Measurements from ENCODE around the gene ANXA1.
A peak's percentile ranks its signal among the peaks of the same experiment; 100 is the strongest.

The ANXA1 gene

DNA sequence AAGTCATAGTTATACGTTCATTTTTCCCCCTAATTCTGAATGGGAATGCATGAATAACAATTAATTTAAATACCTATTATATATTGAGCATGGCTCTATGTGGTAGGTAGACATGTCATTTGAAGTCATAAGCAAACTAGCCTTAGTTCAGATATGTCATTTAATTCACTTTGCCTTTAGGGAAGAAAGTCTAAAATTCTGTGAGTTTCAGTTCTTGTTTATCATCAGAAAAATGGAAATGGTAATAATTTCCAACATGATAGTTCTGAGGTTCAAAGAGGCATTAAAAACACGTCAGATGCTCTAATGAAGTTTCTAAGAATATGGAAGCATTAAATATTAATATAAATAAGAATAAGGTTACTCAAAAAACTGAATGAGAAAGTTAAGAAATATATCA lies 13.1 kb upstream of the ANXA1 start:
- DNase-seq (ENCODE audit: low read depth): no peak

DNA sequence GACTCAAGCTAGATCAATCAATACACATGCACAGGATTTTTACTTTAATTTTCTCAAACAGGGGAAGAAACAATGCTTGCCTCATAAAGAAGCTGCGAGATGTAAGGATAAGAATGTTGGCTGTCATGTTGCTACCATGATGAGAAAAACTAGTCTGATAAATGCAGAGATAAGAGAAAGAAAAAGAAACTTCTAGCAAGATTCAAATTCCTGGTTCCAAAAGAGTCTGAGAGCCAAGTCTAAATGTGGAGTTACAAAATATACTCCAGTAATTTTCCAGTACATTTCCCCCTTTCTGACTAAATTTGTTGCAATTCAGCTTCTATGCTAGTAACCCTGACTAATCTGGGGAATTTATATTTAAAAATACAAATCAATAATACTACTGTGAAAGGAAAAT lies 10.4 kb upstream of the ANXA1 start:
- peak; percentile 54 for DNase-seq (ENCODE audit: low read depth)

DNA sequence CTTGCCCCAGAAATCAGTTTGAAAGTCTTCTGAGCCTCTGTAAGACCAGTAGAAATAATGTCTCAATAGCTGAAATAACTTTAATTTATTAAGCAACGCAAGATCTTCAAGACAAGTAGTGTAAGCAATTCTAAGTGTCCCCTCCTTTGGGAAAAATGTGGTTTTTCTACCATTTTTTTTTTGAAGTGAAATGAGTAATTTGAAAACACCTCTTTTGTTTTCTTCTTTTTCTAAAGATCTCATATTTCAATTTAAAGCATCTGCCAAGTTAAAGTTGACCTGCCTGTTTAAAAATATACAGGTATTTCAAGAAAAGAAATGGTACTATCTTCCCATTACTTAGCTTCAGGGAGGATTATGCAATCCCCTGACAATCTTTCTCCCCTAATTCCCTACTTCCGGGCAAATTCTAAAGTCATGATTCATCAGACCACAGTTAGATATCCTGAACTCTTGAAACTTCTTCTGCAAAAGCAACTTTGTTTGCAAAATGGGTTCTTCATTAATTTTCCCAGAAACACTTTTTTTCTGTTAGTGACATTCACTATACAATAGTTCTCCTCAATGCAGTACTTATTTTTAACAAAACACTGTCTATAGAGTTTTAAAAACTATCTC lies 7.8 kb upstream of the ANXA1 start:
- peak; percentile 91 for DNase-seq (ENCODE audit: low read depth)

DNA sequence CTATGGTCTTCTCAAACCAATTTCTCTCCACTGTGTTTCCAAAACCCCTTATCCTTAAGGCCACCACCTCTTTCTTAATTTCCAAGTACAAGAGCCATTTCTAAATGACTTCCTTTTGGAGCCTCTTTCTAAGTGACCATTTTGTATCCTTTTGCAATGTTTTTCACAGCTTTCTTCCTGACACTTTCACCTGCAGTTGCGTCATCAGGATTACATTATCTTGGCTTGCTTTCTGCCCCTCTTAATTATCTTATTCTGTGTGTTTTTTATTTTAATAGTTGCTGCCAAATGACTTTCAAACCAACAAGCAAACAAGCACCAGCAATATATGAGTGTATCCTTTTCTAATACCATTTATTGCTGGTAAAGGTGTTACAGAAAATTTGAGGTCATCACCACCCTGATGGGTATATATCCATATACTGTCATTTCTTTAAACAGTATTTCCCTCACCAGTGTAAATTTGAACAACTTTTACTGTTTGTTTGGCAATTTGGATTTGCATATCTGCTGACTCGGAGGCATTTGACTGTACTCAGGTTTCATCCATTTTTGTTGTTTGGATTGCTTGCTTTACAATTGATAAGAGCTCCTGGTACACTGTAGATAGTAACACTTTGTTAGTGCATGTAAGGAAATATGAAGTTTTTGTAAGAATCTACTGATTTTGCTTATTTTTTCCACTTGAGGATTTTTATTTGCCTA lies 5.4 kb upstream of the ANXA1 start:
- no peak for DNase-seq (ENCODE audit: low read depth)

DNA sequence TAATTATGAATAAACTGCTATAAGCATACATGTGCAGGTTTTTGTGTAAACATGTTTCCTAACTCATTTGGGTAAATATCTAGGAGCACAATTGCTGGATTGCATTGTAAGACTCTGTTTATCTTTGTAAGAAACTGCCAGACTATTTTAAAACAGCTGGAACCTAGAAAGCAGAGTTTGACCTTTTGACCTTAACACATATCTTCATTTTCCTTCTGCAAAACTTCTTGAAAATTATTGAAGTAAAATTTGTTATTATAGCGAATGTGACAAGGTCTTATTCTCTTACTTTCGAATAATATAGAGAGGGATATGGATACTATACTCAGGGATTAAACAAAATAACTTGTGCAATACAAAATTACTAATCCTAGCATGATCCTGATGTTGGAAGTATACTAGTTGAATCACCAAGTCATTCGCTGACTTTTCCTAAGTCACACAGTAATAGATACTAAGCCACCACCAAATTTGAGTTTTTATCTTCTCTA lies 3.2 kb upstream of the ANXA1 start:
- DNase-seq (ENCODE audit: low read depth): peak; percentile 46

DNA sequence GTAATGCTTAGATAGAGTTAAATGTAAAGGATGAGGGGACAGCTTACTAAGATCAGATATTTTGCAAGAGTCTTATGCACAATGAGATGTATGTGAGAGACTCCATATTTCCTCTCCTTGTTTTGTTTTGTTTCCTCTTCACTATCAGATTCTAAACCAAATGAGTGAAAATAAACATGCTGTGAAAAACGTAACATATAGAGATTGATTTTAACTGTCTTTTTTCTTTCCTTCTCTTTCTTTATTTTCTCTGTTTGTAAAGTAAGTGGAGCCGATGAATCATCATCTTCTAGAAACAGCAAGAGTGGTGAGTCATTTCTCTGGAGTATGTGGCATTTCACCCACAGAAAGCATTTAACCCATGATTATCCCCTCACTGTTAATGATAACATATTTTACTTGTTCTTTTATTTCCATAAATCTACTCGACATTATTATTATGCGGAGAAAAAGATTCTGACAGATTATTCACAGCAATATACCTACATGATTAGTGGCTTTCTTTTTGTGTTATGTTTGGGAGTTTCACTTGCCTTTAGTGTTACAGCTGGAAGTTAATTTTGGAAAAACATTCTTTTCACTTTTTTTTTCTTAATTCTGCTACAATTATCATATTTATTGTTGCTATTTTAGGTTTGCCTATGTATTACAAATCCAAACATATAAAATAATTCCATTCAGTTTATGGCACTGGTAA lies 2.1 kb upstream of the ANXA1 start:
- peak; percentile 89 for DNase-seq (ENCODE audit: low read depth)

DNA sequence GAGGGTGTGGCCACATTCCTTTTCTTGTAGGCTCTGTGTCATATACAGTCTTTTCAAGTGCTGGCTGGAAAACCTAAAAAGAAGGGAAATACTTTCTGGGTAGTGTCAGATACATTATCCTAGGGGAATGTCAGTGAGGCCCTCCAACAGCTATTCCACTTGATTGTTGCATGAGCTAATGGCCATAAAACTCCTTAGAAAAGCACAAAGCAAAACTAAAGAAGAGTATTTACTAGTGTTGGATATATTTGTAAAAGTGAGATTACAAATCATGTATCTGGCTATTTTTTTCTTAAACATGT lies 829 bp downstream of the ANXA1 start:
- peak; percentile 86 for DNase-seq (ENCODE audit: low read depth)

DNA sequence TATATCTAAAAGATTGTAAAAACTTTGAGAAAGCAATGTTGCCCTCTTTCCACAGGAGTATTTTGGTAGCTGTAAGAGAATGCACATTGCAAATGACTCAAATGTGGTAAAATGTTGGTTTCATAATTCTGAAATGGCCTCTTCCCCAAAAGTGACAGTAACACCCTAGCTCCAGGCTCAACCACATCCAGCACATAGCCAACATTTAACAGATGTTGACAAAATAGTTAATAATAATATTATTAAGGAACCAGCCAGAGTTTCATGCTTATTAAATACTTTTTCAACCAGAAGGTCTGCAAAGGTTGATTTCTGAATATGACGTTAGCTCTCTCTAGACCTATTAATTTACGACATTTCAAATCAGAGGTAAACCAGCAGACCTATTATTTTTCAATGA lies 1.3 kb downstream of the ANXA1 start:
- DNase-seq (ENCODE audit: low read depth): peak; percentile 68

DNA sequence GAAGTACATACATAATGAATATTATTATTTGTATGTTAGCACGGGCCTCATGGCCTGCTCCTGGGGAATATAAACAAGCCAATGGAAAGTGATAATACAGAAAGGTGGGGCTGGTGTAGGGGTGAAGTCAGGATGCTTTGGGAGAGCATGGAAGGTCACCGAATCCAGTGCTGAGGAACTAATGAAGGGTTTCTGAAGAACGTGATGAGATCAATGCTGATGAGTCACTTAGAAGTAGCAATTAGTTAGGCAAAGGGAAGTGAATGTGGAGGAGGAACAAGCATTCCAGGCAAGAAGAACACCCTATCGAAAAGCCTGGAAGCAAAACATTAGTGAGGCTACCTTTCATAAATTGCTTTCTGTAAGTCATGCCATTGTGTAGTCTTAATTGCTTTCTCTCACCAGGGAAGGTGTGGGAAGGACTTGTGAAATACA lies 2.1 kb downstream of the ANXA1 start:
- DNase-seq (ENCODE audit: low read depth): peak; percentile 69

DNA sequence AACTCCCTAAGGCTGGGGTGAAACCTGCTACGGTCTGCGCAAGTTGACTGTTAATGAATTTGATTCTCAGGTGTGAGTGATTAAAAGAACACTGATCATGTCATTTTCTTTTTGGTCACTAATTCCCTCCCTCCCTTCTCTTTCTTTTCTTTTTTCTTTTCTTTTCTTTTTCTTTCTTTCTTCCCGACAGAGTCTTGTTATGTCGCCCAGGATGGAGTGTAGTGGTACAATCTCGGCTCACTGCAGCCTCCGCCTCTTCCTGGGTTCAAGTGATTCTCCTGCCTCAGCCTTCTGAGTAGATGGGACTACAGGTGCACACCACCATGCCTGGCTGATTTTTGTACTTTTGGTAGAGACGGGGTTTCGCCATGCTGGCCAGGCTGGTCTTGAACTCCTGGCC lies 2.6 kb downstream of the ANXA1 start:
- DNase-seq (ENCODE audit: low read depth): no peak

DNA sequence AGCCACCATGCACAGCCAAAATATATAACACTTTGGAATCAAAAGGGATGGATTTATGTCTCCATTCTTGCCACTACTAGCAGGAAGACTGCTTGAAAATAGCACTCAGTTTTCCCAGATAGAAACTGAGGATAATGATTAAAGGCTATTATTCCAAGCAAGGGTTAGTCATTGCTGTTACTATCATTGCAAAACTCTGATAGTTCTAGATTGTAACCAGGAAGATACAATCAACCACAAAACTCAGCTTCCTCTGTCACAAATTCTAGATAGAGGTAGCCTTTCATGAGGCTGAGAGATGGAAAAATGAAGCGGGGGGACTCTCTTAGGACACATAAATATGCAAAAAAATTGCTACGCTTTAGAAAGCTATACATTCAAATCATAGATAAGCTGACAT lies 3.1 kb downstream of the ANXA1 start:
- DNase-seq (ENCODE audit: low read depth): peak; percentile 61

DNA sequence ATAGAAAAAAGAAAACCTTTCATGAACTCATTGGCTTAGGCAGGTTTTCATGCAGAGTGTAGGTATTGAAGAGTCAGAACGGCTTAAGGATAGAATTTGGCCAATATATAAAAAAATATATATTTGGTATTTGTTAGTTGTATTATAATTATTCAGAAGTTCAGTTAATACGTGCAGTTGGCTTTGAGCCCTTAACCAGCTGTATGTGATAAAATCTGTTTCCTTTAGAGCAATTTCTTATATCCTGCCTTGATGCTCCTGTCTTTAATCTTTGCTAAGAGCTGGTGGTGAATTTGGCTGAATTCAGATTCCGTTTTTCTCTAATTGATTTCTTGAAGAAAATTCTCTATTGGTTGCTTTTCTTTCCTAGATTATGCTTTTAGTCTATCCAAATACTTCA lies 3.7 kb downstream of the ANXA1 start:
- peak; percentile 23 for DNase-seq (ENCODE audit: low read depth)

DNA sequence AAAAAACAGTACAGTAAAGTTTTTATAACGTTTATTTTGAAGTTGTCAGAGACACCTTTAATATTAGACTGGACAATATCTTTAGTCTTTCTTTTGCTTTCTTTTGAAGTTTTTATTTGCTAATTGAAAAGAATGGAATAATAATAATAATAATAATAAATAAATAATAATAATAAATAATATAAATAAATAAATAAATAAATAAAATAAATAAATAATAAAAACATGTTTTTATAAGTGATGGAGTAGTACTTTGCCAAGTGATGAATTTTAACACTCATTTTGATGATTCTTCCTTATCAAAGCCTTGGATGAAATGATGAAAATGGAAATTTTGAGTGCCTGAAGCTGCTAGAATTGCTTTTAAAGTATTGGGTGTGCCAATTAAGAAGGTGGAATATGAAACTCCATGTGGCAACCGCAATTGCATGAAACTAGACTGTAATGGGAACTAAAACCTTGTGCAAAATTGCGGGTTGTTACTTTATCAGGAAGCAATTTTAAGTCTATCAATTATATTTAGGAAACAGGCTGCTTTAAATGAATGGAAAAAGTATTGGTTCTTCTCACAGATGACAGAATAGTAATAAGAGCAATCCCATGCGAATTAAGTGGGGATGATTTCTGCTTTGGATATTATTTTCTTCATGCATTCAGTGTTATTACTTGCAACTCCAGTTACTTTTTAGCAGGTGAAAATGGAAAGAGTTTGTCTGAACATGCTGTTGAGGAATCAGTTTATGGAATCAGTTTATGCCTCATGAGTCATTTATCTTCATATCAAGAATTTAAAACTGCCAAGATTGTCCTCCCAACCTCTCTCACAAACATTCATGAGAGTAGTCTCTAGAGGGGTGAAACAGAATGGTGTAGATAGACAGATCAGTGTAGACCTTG lies 4.6 kb downstream of the ANXA1 start:
- DNase-seq (ENCODE audit: low read depth): peak; percentile 26

DNA sequence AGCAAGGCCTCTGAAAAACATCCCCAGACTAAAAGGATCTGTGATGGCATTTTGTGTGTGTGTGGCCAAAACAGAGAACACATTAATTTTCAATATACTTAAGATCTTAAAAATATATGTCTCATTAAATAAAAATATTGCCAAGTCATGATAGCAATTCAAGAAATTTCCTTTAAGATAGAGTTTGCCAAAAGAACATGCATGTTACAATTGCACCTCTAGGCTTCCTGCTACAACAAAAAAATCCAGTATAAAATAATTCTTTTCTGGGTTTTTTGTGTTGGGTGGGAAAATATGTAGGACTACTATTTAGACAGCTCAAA lies 5.2 kb downstream of the ANXA1 start:
- DNase-seq (ENCODE audit: low read depth): no peak

DNA sequence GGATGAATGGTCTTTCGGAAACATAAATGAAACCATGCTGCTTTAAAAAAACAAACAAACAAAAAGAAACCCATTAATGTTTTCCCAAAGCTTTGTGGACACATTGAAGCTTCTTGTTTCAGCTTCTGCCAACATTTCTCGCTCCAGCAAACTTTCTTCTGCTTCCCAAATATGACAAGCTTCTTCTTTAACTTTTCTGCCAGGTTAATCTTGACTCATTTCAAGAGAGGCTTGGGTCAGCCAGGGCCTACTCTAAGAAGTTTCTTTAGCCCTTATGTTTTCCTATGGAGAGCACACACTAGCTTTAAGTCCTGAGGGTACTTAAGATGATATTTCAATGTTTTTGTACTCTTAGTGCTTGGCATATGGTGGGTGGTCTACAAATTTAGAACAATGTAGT lies 6.1 kb downstream of the ANXA1 start:
- DNase-seq (ENCODE audit: low read depth): no peak

DNA sequence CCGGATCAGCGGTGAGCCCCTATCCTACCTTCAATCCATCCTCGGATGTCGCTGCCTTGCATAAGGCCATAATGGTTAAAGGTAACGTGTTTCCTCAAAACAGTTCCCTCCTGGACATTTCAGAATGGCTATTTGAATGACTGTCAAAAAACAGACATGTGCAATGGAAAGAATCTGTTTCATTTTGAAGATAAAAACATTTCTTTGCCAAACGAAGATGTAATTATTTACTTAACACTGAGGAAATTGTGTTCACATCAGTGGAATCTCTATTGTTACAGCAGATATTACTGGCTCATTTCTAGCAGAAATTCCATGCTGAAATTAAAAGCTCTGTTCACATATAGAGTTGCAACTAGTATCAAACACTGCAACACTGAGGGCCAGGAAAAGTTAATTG lies 7.1 kb downstream of the ANXA1 start:
- DNase-seq (ENCODE audit: low read depth): no peak

DNA sequence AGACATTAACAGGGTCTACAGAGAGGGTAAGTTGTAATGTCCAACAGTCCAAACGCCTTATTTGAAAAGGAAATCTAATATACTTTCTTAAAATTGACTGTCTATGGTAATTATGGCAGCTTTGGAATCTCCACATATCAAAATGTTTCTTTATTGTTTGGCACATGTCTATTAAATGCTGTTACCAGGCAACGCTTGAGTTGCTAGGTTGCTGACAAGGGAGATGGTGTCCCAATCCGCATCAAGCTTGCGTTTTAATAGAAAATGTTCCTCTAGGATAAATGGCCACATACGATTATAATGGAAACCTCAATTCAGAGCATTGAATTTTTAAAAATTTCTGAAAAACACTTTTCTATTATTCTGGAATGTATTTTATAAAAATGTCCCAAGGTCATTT lies 9.2 kb downstream of the ANXA1 start:
- no peak for DNase-seq (ENCODE audit: low read depth)

DNA sequence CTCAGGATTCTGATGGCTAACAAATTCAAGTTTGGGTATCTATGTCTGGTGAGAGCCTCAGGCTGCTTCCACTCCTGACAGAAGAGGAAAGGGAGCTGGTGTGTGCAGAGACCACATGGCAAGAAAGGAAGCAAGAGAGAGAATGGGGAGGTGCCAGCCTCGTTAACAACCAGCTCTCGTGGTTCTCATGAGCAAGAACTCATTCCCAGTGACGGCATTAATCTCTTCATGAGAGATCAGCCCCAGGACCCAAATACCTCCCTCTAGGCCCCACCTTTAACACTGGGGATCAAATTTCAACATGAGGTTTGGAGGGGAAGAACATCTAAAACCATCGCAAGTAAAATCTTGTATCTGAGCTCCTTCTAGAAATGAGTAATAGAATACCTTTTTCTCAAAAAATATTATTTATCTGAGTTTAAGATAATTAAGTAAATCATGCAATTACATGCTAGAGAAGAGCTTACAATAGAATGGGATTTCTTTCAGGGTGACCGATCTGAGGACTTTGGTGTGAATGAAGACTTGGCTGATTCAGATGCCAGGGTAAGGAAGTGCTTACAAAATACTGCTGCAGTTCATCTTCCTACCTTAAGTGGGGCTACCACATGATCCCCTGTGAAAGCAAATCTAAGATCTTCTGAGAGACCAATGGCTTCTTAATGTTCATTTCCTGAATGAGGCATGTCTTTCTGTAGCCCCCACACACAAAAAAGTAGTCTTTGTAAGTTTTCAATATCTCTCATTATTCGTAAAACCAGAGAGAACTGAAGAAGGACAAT lies 11.5 kb downstream of the ANXA1 start:
- DNase-seq (ENCODE audit: low read depth): no peak

DNA sequence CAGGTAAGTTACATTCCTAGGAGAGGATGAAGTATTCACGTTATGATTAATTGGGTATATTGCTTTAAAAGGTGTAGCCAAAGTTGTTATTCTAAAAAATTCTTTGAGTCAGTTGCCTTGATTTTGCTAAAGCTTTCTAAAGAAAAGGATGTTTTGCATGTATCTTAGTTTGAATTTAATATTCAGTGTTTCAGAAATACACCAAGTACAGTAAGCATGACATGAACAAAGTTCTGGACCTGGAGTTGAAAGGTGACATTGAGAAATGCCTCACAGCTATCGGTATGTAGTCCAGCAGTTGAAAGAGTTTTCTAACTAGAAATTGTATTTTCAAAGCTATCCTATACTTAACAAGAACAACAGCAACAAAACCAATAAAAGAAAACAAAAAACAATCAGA lies 14.2 kb downstream of the ANXA1 start:
- no peak for DNase-seq (ENCODE audit: low read depth)

DNA sequence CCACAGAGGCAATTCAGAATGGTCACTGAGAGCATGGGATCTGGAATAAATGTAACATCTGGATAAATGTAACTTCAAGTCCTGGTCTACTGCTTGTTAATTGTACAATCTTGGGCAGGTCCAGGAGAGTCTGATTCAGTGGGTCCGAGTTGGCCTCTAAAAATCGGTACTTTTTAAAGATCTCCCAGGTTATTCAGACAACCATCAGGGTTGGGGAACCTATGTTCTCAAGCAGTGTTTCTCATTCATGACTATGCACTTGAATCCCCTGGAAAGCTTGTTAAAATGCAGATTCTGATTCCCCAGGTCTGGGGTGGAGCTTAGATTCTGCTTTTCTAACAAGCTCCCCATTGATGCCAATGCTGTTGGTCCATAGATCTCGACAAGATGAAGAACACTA lies 14.8 kb downstream of the ANXA1 start:
- DNase-seq (ENCODE audit: low read depth): no peak

DNA sequence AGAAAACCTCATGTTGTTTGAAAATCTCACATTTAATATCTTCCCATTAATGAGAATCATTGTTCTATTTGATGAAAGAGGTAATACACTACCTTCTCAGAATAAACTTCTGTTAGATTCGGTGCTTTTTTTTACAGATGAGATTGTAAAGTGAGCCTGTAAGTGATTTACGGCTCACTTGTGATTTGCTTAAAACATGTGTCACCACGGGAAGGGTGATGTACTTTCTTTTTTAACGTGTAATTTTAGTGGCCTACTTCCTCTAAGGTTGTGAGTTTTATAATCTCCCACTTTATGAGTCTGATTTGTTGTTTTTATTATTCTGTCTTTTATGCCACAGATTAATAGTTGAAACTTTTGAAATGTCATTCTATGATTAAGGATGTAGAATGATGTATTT lies 15.9 kb downstream of the ANXA1 start:
- no peak for DNase-seq (ENCODE audit: low read depth)
